Tibial nerve (tissue), 4 donors: ENCODE results near the gene AUH.

Source experiments
- CTCF ChIP-seq, 5 experiments: fragments of 200-600 bp in 3 of 5; fragments of 450-650 bp in 2 of 5; sonication (generic) in 3 of 5; IDR thresholded peaks; one replicate each; pipeline ENCODE4 v1.5.1; 2016 to 2019; ENCODE audit warnings: antibody characterized with exemption in 5 of 5, mild to moderate bottlenecking in 3 of 5, moderate library complexity in 2 of 5
- EP300 ChIP-seq, 2 donors: sonication (generic); formaldehyde crosslinking; IDR thresholded peaks; one replicate each; pipeline ENCODE4 v1.6.1; 2017; ENCODE audit warnings: antibody characterized with exemption in 2 of 2, mild to moderate bottlenecking in 1 of 2
- POLR2A ChIP-seq, 2 donors: fragments of 450-650 bp; IDR thresholded peaks; one replicate each; pipeline ENCODE4 v1.6.1; 2017; ENCODE audit warnings: antibody characterized with exemption in 2 of 2, mild to moderate bottlenecking in 2 of 2, moderate library complexity in 2 of 2

GRCh38 chr9:91186632-91187108 is 175.0 kb downstream of the AUH start:
- TF ChIP-seq CTCF (IDR thresholded peaks at IDR 0.05) (no peak), POLR2A (IDR thresholded peaks at IDR 0.05) (no peak), EP300 (IDR thresholded peaks at IDR 0.05) (no peak)
